H1 (cell line): ENCODE results near the gene DDA1. TPM values are rescaled to one million over a fixed set of nuclear protein-coding genes. Genes with fewer than 3 reads are reported as not detected.
A peak's percentile ranks its signal among the peaks of the same experiment; 100 is the strongest.

Experiments
- CTCF ChIA-PET: fragments of 300-600 bp; sonication (Branson Sonifier 250); formaldehyde crosslinking; loops from one replicate; lab custom pipeline; 2021; ENCODE audit not compliant: partially characterized antibody; lab: Charles Lee
- POLR2A ChIA-PET: fragments of 300-600 bp; sonication (Branson Sonifier 250); formaldehyde crosslinking; loops from one replicate; lab custom pipeline; 2021; ENCODE audit warnings: inconsistent platforms; ENCODE audit not compliant: partially characterized antibody; lab: Charles Lee
- DNase-seq, 2 experiments: peaks; one replicate each; pipeline versions ENCODE4 v3.0.0 to v3.0.0-alpha.2; 2010 to 2022; ENCODE audit warnings: low spot score in 2 of 2, low read depth in 1 of 2, mixed read lengths in 1 of 2
- FAIRE-seq: peaks from 2 replicates; lab custom pipeline; 2011; peaks lifted over from hg19 to GRCh38; lab: Jason Lieb, UNC
- H2AFZ ChIP-seq: 2 replicates; pipeline ENCODE4 v1.8.1; 2012; ENCODE audit warnings: low read length, inconsistent platforms
- H2AK5ac ChIP-seq: 2 replicates; pipeline ENCODE4 v1.6.1; 2013; ENCODE audit warnings: low read depth, low read length
- H2BK120ac ChIP-seq: replicated peaks from 2 replicates; pipeline ENCODE3; 2013; ENCODE audit warnings: low read depth, low read length, inconsistent platforms
- H2BK12ac ChIP-seq: 2 replicates; pipeline ENCODE4 v1.6.1; 2013; ENCODE audit warnings: low read depth, low read length
- H2BK15ac ChIP-seq: 2 replicates; pipeline ENCODE4 v1.6.1; 2013; ENCODE audit warnings: low read length
- H2BK20ac ChIP-seq: 2 replicates; pipeline ENCODE4 v1.6.1; 2013; ENCODE audit warnings: low read length
- H2BK5ac ChIP-seq: 2 replicates; pipeline ENCODE4 v1.6.1; 2013; ENCODE audit warnings: low read depth, low read length
- H3K14ac ChIP-seq: 2 replicates; pipeline ENCODE4 v1.6.1; 2013; ENCODE audit warnings: inconsistent platforms; ENCODE audit not compliant: insufficient read length
- H3K18ac ChIP-seq: 2 replicates; pipeline ENCODE4 v1.6.1; 2013; ENCODE audit warnings: low read length; ENCODE audit errors: extremely low read depth
- H3K23ac ChIP-seq: 2 replicates; pipeline ENCODE4 v1.6.1; 2013; ENCODE audit warnings: inconsistent platforms; ENCODE audit not compliant: insufficient read length
- H3K23me2 ChIP-seq: 2 replicates; pipeline ENCODE4 v1.6.1; 2013; ENCODE audit warnings: low read depth, low read length
- H3K27ac ChIP-seq: 2 replicates; pipeline ENCODE4 v1.6.1; 2011; ENCODE audit warnings: low read depth, low read length, inconsistent platforms
- H3K27me3 ChIP-seq, 4 experiments: replicated peaks in 1 of 4; 1 replicate in 1 of 4; 2 replicates in 3 of 4; pipeline versions ENCODE4 v1.6.1 to v1.8.1; 2011 to 2013; ENCODE audit warnings: low read length in 3 of 4, mild to moderate bottlenecking in 3 of 4, inconsistent platforms in 2 of 4, mixed read lengths in 2 of 4, moderate library complexity in 1 of 4; ENCODE audit not compliant: control insufficient read depth in 3 of 4, insufficient read depth in 3 of 4; ENCODE audit errors: extremely low read depth in 1 of 4
- H3K36me3 ChIP-seq, 4 experiments: 2 replicates each; pipeline versions ENCODE4 v1.6.1 to v1.8.1; 2011 to 2013; ENCODE audit warnings: mild to moderate bottlenecking in 4 of 4, low read length in 3 of 4, moderate library complexity in 2 of 4, control low read depth in 1 of 4, inconsistent platforms in 1 of 4; ENCODE audit not compliant: insufficient read depth in 4 of 4, control insufficient read depth in 2 of 4
- H3K4ac ChIP-seq: replicated peaks from 2 replicates; pipeline ENCODE3; 2013; ENCODE audit warnings: low read length, low read depth, mixed read lengths, inconsistent platforms; ENCODE audit not compliant: insufficient read length
- H3K4me1 ChIP-seq, 4 experiments: replicated peaks in 1 of 4; 1 replicate in 1 of 4; 2 replicates in 3 of 4; pipeline versions ENCODE4 v1.6.1 to v1.8.1; 2011 to 2013; ENCODE audit warnings: low read length in 3 of 4, inconsistent platforms in 2 of 4, mixed read lengths in 1 of 4; ENCODE audit not compliant: insufficient read depth in 4 of 4, control insufficient read depth in 3 of 4
- H3K4me2 ChIP-seq, 2 experiments: 2 replicates each; pipeline versions ENCODE4 v1.6.1 to v1.8.1; 2011 to 2013; ENCODE audit warnings: low read depth in 2 of 2, low read length in 2 of 2, control low read depth in 1 of 2, inconsistent platforms in 1 of 2, mild to moderate bottlenecking in 1 of 2; ENCODE audit not compliant: insufficient read depth in 1 of 2
- H3K4me3 ChIP-seq, 4 experiments: fragments of 200-600, 300-600 bp in 1 of 4; sonication (generic), shearing (Covaris generic), sonication (Bioruptor Twin) in 1 of 4; 2 replicates each; pipeline versions ENCODE4 v1.5.1 to v1.8.1; 2011 to 2016; ENCODE audit warnings: low read length in 4 of 4, low read depth in 3 of 4, control low read depth in 2 of 4, inconsistent platforms in 2 of 4, mild to moderate bottlenecking in 2 of 4, mixed read lengths in 1 of 4, moderate library complexity in 1 of 4; ENCODE audit not compliant: insufficient read depth in 2 of 4; ENCODE audit errors: extremely low read depth in 1 of 4
- H3K56ac ChIP-seq: replicated peaks from 2 replicates; pipeline ENCODE3; 2013; ENCODE audit warnings: low read depth, mild to moderate bottlenecking, mixed read lengths, low read length, inconsistent platforms; ENCODE audit not compliant: insufficient read length
- H3K79me1 ChIP-seq: 2 replicates; pipeline ENCODE4 v1.6.1; 2013; ENCODE audit warnings: low read depth, low read length, control low read depth
- H3K79me2 ChIP-seq, 2 experiments: 2 replicates each; pipeline versions ENCODE4 v1.6.1 to v1.8.1; 2012 to 2013; ENCODE audit warnings: low read length in 2 of 2, mild to moderate bottlenecking in 2 of 2, inconsistent platforms in 1 of 2; ENCODE audit not compliant: insufficient read depth in 2 of 2, control insufficient read depth in 1 of 2
- H3K9ac ChIP-seq, 4 experiments: replicated peaks in 1 of 4; 1 replicate in 1 of 4; 2 replicates in 3 of 4; pipeline versions ENCODE4 v1.6.1 to v1.8.1; 2011 to 2013; ENCODE audit warnings: low read depth in 3 of 4, low read length in 3 of 4, control low read depth in 2 of 4, mild to moderate bottlenecking in 2 of 4, moderate library complexity in 2 of 4, inconsistent platforms in 1 of 4; ENCODE audit errors: extremely low read depth in 1 of 4
- H3K9me3 ChIP-seq, 2 experiments: 2 replicates each; pipeline versions ENCODE4 v1.6.1 to v1.8.1; 2012 to 2013; ENCODE audit warnings: mild to moderate bottlenecking in 2 of 2, moderate library complexity in 2 of 2, control low read depth in 1 of 2, inconsistent platforms in 1 of 2, low read depth in 1 of 2, low read length in 1 of 2, mixed read lengths in 1 of 2; ENCODE audit not compliant: insufficient read depth in 2 of 2
- H4K20me1 ChIP-seq, 2 experiments: replicated peaks in 1 of 2; 2 replicates each; pipeline versions ENCODE3 to v1.8.1; 2011 to 2013; ENCODE audit warnings: inconsistent platforms in 2 of 2, low read length in 2 of 2, mild to moderate bottlenecking in 1 of 2; ENCODE audit not compliant: insufficient read depth in 2 of 2, control insufficient read depth in 1 of 2
- H4K5ac ChIP-seq: 2 replicates; pipeline ENCODE4 v1.6.1; 2013; ENCODE audit warnings: low read length, low read depth, mixed read lengths, inconsistent platforms; ENCODE audit not compliant: insufficient read length
- H4K8ac ChIP-seq: 2 replicates; pipeline ENCODE4 v1.8.0; 2013; ENCODE audit warnings: mild to moderate bottlenecking, moderate library complexity, low read length, inconsistent platforms; ENCODE audit not compliant: insufficient read depth; ENCODE audit errors: extremely low read depth
- H4K91ac ChIP-seq: replicated peaks from 2 replicates; pipeline ENCODE3; 2013; ENCODE audit warnings: low read length, mixed read lengths, inconsistent platforms; ENCODE audit not compliant: insufficient read length
- ASH2L ChIP-seq: fragments of 200-600, 300-600 bp; sonication (generic); IDR thresholded peaks from one replicate; pipeline ENCODE4 v1.7.1; 2017; ENCODE audit warnings: low read length
- CTBP2 ChIP-seq: IDR thresholded peaks from 2 replicates; pipeline ENCODE4 v1.7.0; 2011; ENCODE audit warnings: borderline replicate concordance, mild to moderate bottlenecking, moderate library complexity, mixed read lengths, low read length; ENCODE audit not compliant: insufficient read depth, insufficient read length
- GABPA ChIP-seq: IDR thresholded peaks from 2 replicates; pipeline ENCODE4 v1.6.1; 2011; ENCODE audit warnings: mild to moderate bottlenecking, low read length, moderate library complexity, borderline replicate concordance; ENCODE audit not compliant: insufficient read depth
- JUND ChIP-seq: IDR thresholded peaks from 2 replicates; pipeline ENCODE4 v1.6.1; 2011; ENCODE audit warnings: mild to moderate bottlenecking, improper control_type of control experiment, low read length
- KDM1A ChIP-seq: fragments of 200-600, 300-600 bp; sonication (generic); IDR thresholded peaks from 2 replicates; pipeline ENCODE4 v1.7.1; 2016; ENCODE audit warnings: mild to moderate bottlenecking, low read length, borderline replicate concordance
- NANOG ChIP-seq: IDR thresholded peaks from 2 replicates; pipeline ENCODE4 v1.6.1; 2011; ENCODE audit warnings: low read length, low read depth, mild to moderate bottlenecking, inconsistent platforms; ENCODE audit not compliant: insufficient read depth, poor library complexity, severe bottlenecking
- SIN3A ChIP-seq, 2 experiments: IDR thresholded peaks in 1 of 2; conservative IDR thresholded peaks in 1 of 2; 2 replicates each; pipeline ENCODE4 v1.6.1; 2011 to 2012; ENCODE audit warnings: low read length in 2 of 2, improper control_type of control experiment in 1 of 2, low read depth in 1 of 2, mild to moderate bottlenecking in 1 of 2
- SP4 ChIP-seq: IDR thresholded peaks from 2 replicates; pipeline ENCODE4 v1.6.1; 2012; ENCODE audit warnings: low read length, inconsistent platforms
- WGBS, 2 experiments: shearing (Covaris generic) in 1 of 2; methylation state at CpG; one replicate each; pipeline versions ENCODE4 v1.1.6 to v1.1.7; 2013 to 2015; ENCODE audit warnings: low lambda C conversion rate in 2 of 2, mixed read lengths in 2 of 2, inconsistent platforms in 1 of 2, low coverage in 1 of 2, missing lambda C conversion rate in 1 of 2; ENCODE audit not compliant: insufficient replicate concordance in 2 of 2, insufficient coverage in 1 of 2, insufficient read length in 1 of 2; ENCODE audit errors: extremely low coverage in 1 of 2, missing lambda C conversion rate in 1 of 2; 5-methylcytosine and 5-hydroxymethylcytosine counted together
- polyA plus RNA-seq, 7 experiments: library from polyadenylated mRNA; depleted of rRNA in 3 of 7; stranded (reverse) in 5 of 7; unstranded in 2 of 7; fragments of >200 nt in 5 of 7; fragments of 200-250 nt in 2 of 7; gene quantifications; 1 replicate in 5 of 7; 2 replicates in 1 of 7; 4 replicates in 1 of 7; pipeline versions ENCODE4 v1.2.1 to v1.2.3, GENCODE V29; 2011 to 2013; ENCODE audit warnings: missing spikeins in 2 of 7, mixed read lengths in 2 of 7
- total RNA-seq: library from RNA; stranded (reverse); fragmentation: NEBNext Ultra II Directional; extraction: Animal tissue kit (Norgen Biotek cat#: 25700); gene quantifications from 2 replicates; pipeline ENCODE4 v1.2.1, GENCODE V29; 2021
- TF ChIP-seq, protein P1 (sequence below): IDR thresholded peaks from 2 replicates; pipeline ENCODE4 v1.6.1; 2011; ENCODE audit warnings: low read length, improper control_type of control experiment

DDA1 gene
- total and polyA plus RNA-seq, 2 of the 8 experiments (the other 6 are each of a cell fraction or from before 2014, with no cell fraction given): 29.2 to 34.5 TPM

GRCh38 chr19:17333611-17334413 is 24.4 kb downstream of the DDA1 start:
- peak in 1 of 2 experiments; percentile 71 for DNase-seq
- Histone ChIP-seq H2BK12ac (peak overlapping the region; percentile 97; the same call in 1 of the 2 replicates), H3K18ac (peak overlapping the region; percentile 87), H3K4me2 (peak overlapping the region; percentile 71 to 88), H3K79me2 (no peaks in the 10 kb centered on the region), H4K5ac (peak overlapping the region; percentile 26), H2BK20ac (no peak overlapping the region), H3K23me2 (peaks cover 24% of the 10 kb centered on the region), H2AFZ (no peak overlapping the region), H3K9ac (peak overlapping the region in 2 of 4 experiments; percentile 69 to 70; a peak in 4 of 7 replicates), H3K79me1 (peaks cover 5% of the 10 kb centered on the region; the same call in 1 of the 2 replicates), H3K27ac (no peak overlapping the region), H2BK15ac (no peak overlapping the region), H3K56ac (peak overlapping the region; percentile 73), H3K4ac (peak overlapping the region; percentile 29), H4K8ac (peak overlapping the region; percentile 92; the same call in 1 of the 2 replicates), H2BK5ac (0 out of 2 replicates have a peak overlapping the region, but pooled peaks have one; percentile 60), H3K27me3 (no peaks in the 10 kb centered on the region; a peak in 1 of 7 replicates), H2BK120ac (no peak overlapping the region), H2AK5ac (no peak overlapping the region), H4K20me1 (peaks cover 0 to 14% of the 10 kb centered on the region in 2 experiments), H3K23ac (no peak overlapping the region), H3K4me1 (peaks cover 0 to 31% (median 23%) of the 10 kb centered on the region in 4 experiments; a peak in 6 of 7 replicates), H3K9me3 (no peaks in the 10 kb centered on the region), H3K36me3 (no peaks in the 10 kb centered on the region), H3K14ac (no peak overlapping the region), H3K4me3 (peak overlapping the region; percentile 74 to 85 (median 78)), H4K91ac (peak overlapping the region; percentile 79)
- no peak for FAIRE-seq
- ChIA-PET CTCF (interaction anchor here (0.7 to 3.0 kb wide), 11 partner anchors 9 to 72 kb away, joined by 3 to 14 read pairs (median 5); partner anchors contain the start of genes DDA1 and MRPL34), POLR2A (interaction anchor here (0.5 to 17.1 kb wide), 11 partner anchors 8 to 1582 kb away, joined by 3 to 329 read pairs (median 5); partner anchors contain the start of genes ABHD8, ANKLE1, DDA1 and MRPL34)
- 13% methylated on average over 40 of the region's 52 CpGs; no CpG with 5 or more reads in 1 of the 2 experiments for WGBS, 2 experiments
- TF ChIP-seq SP4: no peak; the same call in 1 of the 2 replicates
- TF ChIP-seq, protein P1, sequence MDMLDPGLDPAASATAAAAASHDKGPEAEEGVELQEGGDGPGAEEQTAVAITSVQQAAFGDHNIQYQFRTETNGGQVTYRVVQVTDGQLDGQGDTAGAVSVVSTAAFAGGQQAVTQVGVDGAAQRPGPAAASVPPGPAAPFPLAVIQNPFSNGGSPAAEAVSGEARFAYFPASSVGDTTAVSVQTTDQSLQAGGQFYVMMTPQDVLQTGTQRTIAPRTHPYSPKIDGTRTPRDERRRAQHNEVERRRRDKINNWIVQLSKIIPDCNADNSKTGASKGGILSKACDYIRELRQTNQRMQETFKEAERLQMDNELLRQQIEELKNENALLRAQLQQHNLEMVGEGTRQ: no peak
- no peak for TF ChIP-seq SIN3A (conservative IDR thresholded peaks at IDR 0.05 in 1 of 2, IDR thresholded peaks at IDR 0.05 in 1 of 2; ENCODE audit: low read depth in 1 of 2, low read length in 2 of 2)
- no peak for TF ChIP-seq ASH2L
- TF ChIP-seq JUND: no peak
- TF ChIP-seq KDM1A: peak; percentile 96
- no peak for TF ChIP-seq CTBP2
- TF ChIP-seq NANOG: no peak
- TF ChIP-seq GABPA: no peak
